Skeletal muscle cell (primary cell): ENCODE data around the gene JAG2.

Experiments
- DNase-seq: peaks from one replicate; pipeline ENCODE4 v3.0.0-alpha.2; 2010; ENCODE audit warnings: low read depth
- H3K4me3 ChIP-seq: 2 replicates; pipeline ENCODE4 v1.5.1; 2011; ENCODE audit warnings: low read depth, mild to moderate bottlenecking, control low read depth, low read length, moderate library complexity

The JAG2 gene

GRCh38 chr14:105100910-105101309 is 67.7 kb downstream of the JAG2 start:
- DNase-seq, result no peak
- no peak overlapping the region for H3K4me3 ChIP-seq

GRCh38 chr14:105099778-105100177 is 68.8 kb downstream of the JAG2 start:
- DNase-seq, result no peak
- H3K4me3 ChIP-seq, result no peak overlapping the region

- H3K4me3 ChIP-seq, result no peak overlapping the region
- DNase-seq, result no peak
Measured at GRCh38 chr14:105098316-105098715, 70.3 kb downstream of the JAG2 start.

- H3K4me3 ChIP-seq, result no peak overlapping the region
- no peak for DNase-seq
Measured at GRCh38 chr14:105097794-105098127, 70.8 kb downstream of the JAG2 start.

- no peak for DNase-seq
- H3K4me3 ChIP-seq, result no peak overlapping the region
Measured at GRCh38 chr14:105096206-105096875, 72.2 kb downstream of the JAG2 start.

- DNase-seq, result no peak
- H3K4me3 ChIP-seq, result no peak overlapping the region
Measured at GRCh38 chr14:105095236-105095805, 73.3 kb downstream of the JAG2 start.

- no peak for DNase-seq
- peak overlapping the region; percentile 85 for H3K4me3 ChIP-seq
Measured at GRCh38 chr14:105094193-105094907, 74.2 kb downstream of the JAG2 start.

- H3K4me3 ChIP-seq, result peak overlapping the region; percentile 85
- DNase-seq, result peak; percentile 40
Measured at GRCh38 chr14:105093431-105094192, 75.0 kb downstream of the JAG2 start.

GRCh38 chr14:105093038-105093430 is 75.5 kb downstream of the JAG2 start:
- DNase-seq, result no peak
- H3K4me3 ChIP-seq, result peak overlapping the region; percentile 85

GRCh38 chr14:105092171-105093037 is 76.2 kb downstream of the JAG2 start:
- no peak for DNase-seq
- peak overlapping the region; percentile 85 for H3K4me3 ChIP-seq

- DNase-seq, result no peak
- peak overlapping the region; percentile 85 for H3K4me3 ChIP-seq
Measured at GRCh38 chr14:105091517-105092170, 76.9 kb downstream of the JAG2 start.

- no peak for DNase-seq
- no peak overlapping the region for H3K4me3 ChIP-seq
Measured at GRCh38 chr14:105091054-105091516, 77.5 kb downstream of the JAG2 start.
